NB4 (cell line): Measurements from ENCODE around the gene STK39.

Experiments used
- POLR2A ChIP-seq: IDR thresholded peaks from 2 replicates; pipeline ENCODE4 v1.6.1; 2011; ENCODE audit warnings: mild to moderate bottlenecking; ENCODE audit not compliant: insufficient read length; ENCODE audit errors: extremely low read depth
- TF ChIP-seq, protein P1 (sequence below): IDR thresholded peaks from one replicate; pipeline ENCODE4 v1.5.1; 2012; ENCODE audit warnings: low read depth, low read length

- TF ChIP-seq, protein P1, sequence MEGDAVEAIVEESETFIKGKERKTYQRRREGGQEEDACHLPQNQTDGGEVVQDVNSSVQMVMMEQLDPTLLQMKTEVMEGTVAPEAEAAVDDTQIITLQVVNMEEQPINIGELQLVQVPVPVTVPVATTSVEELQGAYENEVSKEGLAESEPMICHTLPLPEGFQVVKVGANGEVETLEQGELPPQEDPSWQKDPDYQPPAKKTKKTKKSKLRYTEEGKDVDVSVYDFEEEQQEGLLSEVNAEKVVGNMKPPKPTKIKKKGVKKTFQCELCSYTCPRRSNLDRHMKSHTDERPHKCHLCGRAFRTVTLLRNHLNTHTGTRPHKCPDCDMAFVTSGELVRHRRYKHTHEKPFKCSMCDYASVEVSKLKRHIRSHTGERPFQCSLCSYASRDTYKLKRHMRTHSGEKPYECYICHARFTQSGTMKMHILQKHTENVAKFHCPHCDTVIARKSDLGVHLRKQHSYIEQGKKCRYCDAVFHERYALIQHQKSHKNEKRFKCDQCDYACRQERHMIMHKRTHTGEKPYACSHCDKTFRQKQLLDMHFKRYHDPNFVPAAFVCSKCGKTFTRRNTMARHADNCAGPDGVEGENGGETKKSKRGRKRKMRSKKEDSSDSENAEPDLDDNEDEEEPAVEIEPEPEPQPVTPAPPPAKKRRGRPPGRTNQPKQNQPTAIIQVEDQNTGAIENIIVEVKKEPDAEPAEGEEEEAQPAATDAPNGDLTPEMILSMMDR = peak; percentile 51
- TF ChIP-seq POLR2A = no peak
Measured at GRCh38 chr2:168118733-168119514, 128.5 kb downstream of the STK39 start.
